M059J (cell line): ENCODE data around the gene CLDN10. TPM values are rescaled to one million over a fixed set of nuclear protein-coding genes. Genes with fewer than 3 reads are reported as not detected.
"Not testable (repeated sequence)": the region's sequence is repeated elsewhere in the genome, so short reads cannot be mapped to it uniquely, and the experiment has no call there.

Experiments
- DNase-seq: peaks from one replicate; pipeline ENCODE4 v3.0.0-alpha.2; 2012; ENCODE audit warnings: low read depth
- total RNA-seq: library from RNA; depleted of rRNA; stranded (reverse); fragments of >200 nt; shearing (Covaris generic); gene quantifications from 2 replicates; pipeline ENCODE4 v1.2.3, GENCODE V29; 2014

Gene CLDN10
- total RNA-seq, 1 experiment from 2014 or later: 0.39 TPM

- DNase-seq: no peak
Measured at GRCh38 chr13:95541308-95541707, 11.2 kb upstream of the CLDN10 start.

GRCh38 chr13:95541911-95542474 is 10.5 kb upstream of the CLDN10 start:
- DNase-seq: no peak

GRCh38 chr13:95544293-95544692 is 8.2 kb upstream of the CLDN10 start:
- no peak for DNase-seq

- no peak for DNase-seq
Measured at GRCh38 chr13:95546919-95547318, 5.6 kb upstream of the CLDN10 start.

GRCh38 chr13:95547531-95548167 is 4.9 kb upstream of the CLDN10 start:
- peak; percentile 33 for DNase-seq

- no peak for DNase-seq
Measured at GRCh38 chr13:95552208-95552538, 347 bp upstream of the CLDN10 start.

- DNase-seq: no peak
Measured at GRCh38 chr13:95553581-95554385, 1.3 kb downstream of the CLDN10 start.

- no peak for DNase-seq
Measured at GRCh38 chr13:95557013-95557412, 4.5 kb downstream of the CLDN10 start.

- no peak for DNase-seq
Measured at GRCh38 chr13:95559100-95559499, 6.6 kb downstream of the CLDN10 start.

- DNase-seq: no peak
Measured at GRCh38 chr13:95560387-95560786, 7.9 kb downstream of the CLDN10 start.

GRCh38 chr13:95564091-95564490 is 11.6 kb downstream of the CLDN10 start:
- DNase-seq: peak; percentile 9

- peak; percentile 65 for DNase-seq
Measured at GRCh38 chr13:95564733-95565291, 12.3 kb downstream of the CLDN10 start.

GRCh38 chr13:95565758-95566157 is 13.2 kb downstream of the CLDN10 start:
- DNase-seq: not testable (repeated sequence)

GRCh38 chr13:95568131-95568530 is 15.6 kb downstream of the CLDN10 start:
- DNase-seq: no peak

GRCh38 chr13:95570016-95570415 is 17.5 kb downstream of the CLDN10 start:
- DNase-seq: peak; percentile 64

GRCh38 chr13:95571941-95572340 is 19.4 kb downstream of the CLDN10 start:
- peak; percentile 25 for DNase-seq

- peak; percentile 57 for DNase-seq
Measured at GRCh38 chr13:95573221-95573620, 20.7 kb downstream of the CLDN10 start.

- DNase-seq: no peak
Measured at GRCh38 chr13:95579303-95579702, 26.8 kb downstream of the CLDN10 start.

- no peak for DNase-seq
Measured at GRCh38 chr13:95585867-95586266, 33.3 kb downstream of the CLDN10 start.

GRCh38 chr13:95588134-95588533 is 35.6 kb downstream of the CLDN10 start:
- DNase-seq: no peak

- DNase-seq: no peak
Measured at GRCh38 chr13:95588721-95589120, 36.2 kb downstream of the CLDN10 start.

- DNase-seq: no peak
Measured at GRCh38 chr13:95593462-95593861, 40.9 kb downstream of the CLDN10 start.

- no peak for DNase-seq
Measured at GRCh38 chr13:95596701-95597100, 44.2 kb downstream of the CLDN10 start.
